ENCODE results near the gene TMTC3.

DNA sequence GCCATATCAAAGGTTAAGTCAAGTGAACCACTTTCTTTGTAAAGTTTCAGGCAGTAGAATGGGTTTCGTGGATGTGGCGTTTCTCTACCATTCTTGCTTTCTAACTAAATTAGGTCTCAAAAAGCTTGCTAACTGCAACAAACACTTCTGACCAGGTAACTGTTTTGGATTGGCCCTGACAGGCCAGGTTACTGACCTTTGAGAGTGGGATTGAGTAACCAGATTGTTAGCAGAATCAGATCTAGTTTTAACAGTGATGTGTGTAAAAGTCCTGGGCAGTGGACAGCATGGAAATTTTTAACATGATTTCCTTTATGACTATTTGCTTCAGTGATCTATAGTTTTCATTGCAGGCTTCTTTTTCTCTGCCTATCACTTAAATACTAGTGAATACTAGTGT lies 57.9 kb downstream of the TMTC3 start:
- TF ChIP-seq, protein P1, sequence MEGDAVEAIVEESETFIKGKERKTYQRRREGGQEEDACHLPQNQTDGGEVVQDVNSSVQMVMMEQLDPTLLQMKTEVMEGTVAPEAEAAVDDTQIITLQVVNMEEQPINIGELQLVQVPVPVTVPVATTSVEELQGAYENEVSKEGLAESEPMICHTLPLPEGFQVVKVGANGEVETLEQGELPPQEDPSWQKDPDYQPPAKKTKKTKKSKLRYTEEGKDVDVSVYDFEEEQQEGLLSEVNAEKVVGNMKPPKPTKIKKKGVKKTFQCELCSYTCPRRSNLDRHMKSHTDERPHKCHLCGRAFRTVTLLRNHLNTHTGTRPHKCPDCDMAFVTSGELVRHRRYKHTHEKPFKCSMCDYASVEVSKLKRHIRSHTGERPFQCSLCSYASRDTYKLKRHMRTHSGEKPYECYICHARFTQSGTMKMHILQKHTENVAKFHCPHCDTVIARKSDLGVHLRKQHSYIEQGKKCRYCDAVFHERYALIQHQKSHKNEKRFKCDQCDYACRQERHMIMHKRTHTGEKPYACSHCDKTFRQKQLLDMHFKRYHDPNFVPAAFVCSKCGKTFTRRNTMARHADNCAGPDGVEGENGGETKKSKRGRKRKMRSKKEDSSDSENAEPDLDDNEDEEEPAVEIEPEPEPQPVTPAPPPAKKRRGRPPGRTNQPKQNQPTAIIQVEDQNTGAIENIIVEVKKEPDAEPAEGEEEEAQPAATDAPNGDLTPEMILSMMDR (IDR thresholded peaks at IDR 0.05): no peak
- TF ChIP-seq POLR2AphosphoS5 (IDR thresholded peaks at IDR 0.05): no peak
